ENCODE data around the gene PCDHGB7. TPM values are rescaled to one million over a fixed set of nuclear protein-coding genes. Genes with fewer than 3 reads are reported as not detected.

PCDHGB7 gene
- total RNA-seq, 1 donor from 2014 or later = 12.3 TPM

Other genes with a start within 250 kb of the PCDHGB7 start
- gene PCDHB7, start 245.0 kb upstream of the PCDHGB7 start, total RNA-seq = 0.16 and 1.5 TPM in 2 replicates
- gene PCDHB8, start 239.9 kb upstream of the PCDHGB7 start, total RNA-seq = 0.16 and 1.3 TPM in 2 replicates
- gene PCDHB16, start 235.3 kb upstream of the PCDHGB7 start, total RNA-seq = under 0.01 and 0.63 TPM in 2 replicates
- gene PCDHB9, start 230.5 kb upstream of the PCDHGB7 start, total RNA-seq = 0.16 and 0.31 TPM in 2 replicates
- gene PCDHB10, start 225.3 kb upstream of the PCDHGB7 start, total RNA-seq = 0.49 and 1.6 TPM in 2 replicates
- gene PCDHB11, start 218.1 kb upstream of the PCDHGB7 start, total RNA-seq = 0.16 and 0.69 TPM in 2 replicates
- gene PCDHB12, start 209.0 kb upstream of the PCDHGB7 start, total RNA-seq = 0.16 and 1.3 TPM in 2 replicates
- 0.32 and 3.3 TPM in 2 replicates for gene PCDHB13, start 203.8 kb upstream of the PCDHGB7 start, total RNA-seq
- 0.49 and 1.8 TPM in 2 replicates for gene PCDHB14, start 194.3 kb upstream of the PCDHGB7 start, total RNA-seq
- 0.32 and 1.2 TPM in 2 replicates for gene PCDHB15, start 172.3 kb upstream of the PCDHGB7 start, total RNA-seq
- gene SLC25A2, start 113.6 kb upstream of the PCDHGB7 start, total RNA-seq = 0.16 and 0.44 TPM in 2 replicates
- 53.3 and 79.0 TPM in 2 replicates for gene TAF7, start 96.9 kb upstream of the PCDHGB7 start, total RNA-seq
- 0.32 and 1.1 TPM in 2 replicates for gene PCDHGA1, start 87.2 kb upstream of the PCDHGB7 start, total RNA-seq
- 0.81 and 1.9 TPM in 2 replicates for gene PCDHGA2, start 78.9 kb upstream of the PCDHGB7 start, total RNA-seq
- 0.32 and 0.82 TPM in 2 replicates for gene PCDHGA3, start 73.8 kb upstream of the PCDHGB7 start, total RNA-seq
- gene PCDHGB1, start 67.6 kb upstream of the PCDHGB7 start, total RNA-seq = 0.65 and 2.8 TPM in 2 replicates
- 1.3 and 6.1 TPM in 2 replicates for gene PCDHGA4, start 62.7 kb upstream of the PCDHGB7 start, total RNA-seq
- 1.1 and 5.1 TPM in 2 replicates for gene PCDHGB2, start 57.7 kb upstream of the PCDHGB7 start, total RNA-seq
- 0.49 and 2.0 TPM in 2 replicates for gene PCDHGA5, start 53.5 kb upstream of the PCDHGB7 start, total RNA-seq
- gene PCDHGB3, start 47.4 kb upstream of the PCDHGB7 start, total RNA-seq = 1.5 and 8.4 TPM in 2 replicates
- gene PCDHGA6, start 43.8 kb upstream of the PCDHGB7 start, total RNA-seq = 1.5 and 4.1 TPM in 2 replicates
- gene PCDHGA7, start 34.9 kb upstream of the PCDHGB7 start, total RNA-seq = 0.65 and 3.3 TPM in 2 replicates
- gene PCDHGB4, start 30.0 kb upstream of the PCDHGB7 start, total RNA-seq = 8.3 and 20.1 TPM in 2 replicates
- gene PCDHGA8, start 25.0 kb upstream of the PCDHGB7 start, total RNA-seq = 0.65 and 3.0 TPM in 2 replicates
- gene PCDHGB5, start 19.7 kb upstream of the PCDHGB7 start, total RNA-seq = 8.1 and 23.0 TPM in 2 replicates
- 0.97 and 4.5 TPM in 2 replicates for gene PCDHGA9, start 14.9 kb upstream of the PCDHGB7 start, total RNA-seq
- 1.6 and 3.9 TPM in 2 replicates for gene PCDHGB6, start 9.7 kb upstream of the PCDHGB7 start, total RNA-seq
- gene PCDHGA10, start 4.7 kb upstream of the PCDHGB7 start, total RNA-seq = 2.1 and 5.2 TPM in 2 replicates
- gene PCDHGA11, start 3.4 kb downstream of the PCDHGB7 start, total RNA-seq = 4.0 and 14.5 TPM in 2 replicates
- 1.8 and 6.2 TPM in 2 replicates for gene PCDHGA12, start 12.8 kb downstream of the PCDHGB7 start, total RNA-seq
- 6.5 and 22.3 TPM in 2 replicates for gene PCDHGC3, start 58.3 kb downstream of the PCDHGB7 start, total RNA-seq
- 0.49 and 2.8 TPM in 2 replicates for gene PCDHGC4, start 67.4 kb downstream of the PCDHGB7 start, total RNA-seq
- 0.32 and 1.4 TPM in 2 replicates for gene PCDHGC5, start 71.4 kb downstream of the PCDHGB7 start, total RNA-seq
- 43.5 and 77.2 TPM in 2 replicates for gene DIAPH1, start 201.3 kb downstream of the PCDHGB7 start, total RNA-seq
- 35.5 and 49.5 TPM in 2 replicates for gene HDAC3, start 219.2 kb downstream of the PCDHGB7 start, total RNA-seq
- 3.1 and 5.6 TPM in 2 replicates for gene RELL2, start 219.3 kb downstream of the PCDHGB7 start, total RNA-seq
- 14.2 and 24.1 TPM in 2 replicates for gene FCHSD1, start 233.7 kb downstream of the PCDHGB7 start, total RNA-seq

Data from bladder microvascular endothelial cell (primary cell).